ENCODE results near the gene PHF21A.

DNA sequence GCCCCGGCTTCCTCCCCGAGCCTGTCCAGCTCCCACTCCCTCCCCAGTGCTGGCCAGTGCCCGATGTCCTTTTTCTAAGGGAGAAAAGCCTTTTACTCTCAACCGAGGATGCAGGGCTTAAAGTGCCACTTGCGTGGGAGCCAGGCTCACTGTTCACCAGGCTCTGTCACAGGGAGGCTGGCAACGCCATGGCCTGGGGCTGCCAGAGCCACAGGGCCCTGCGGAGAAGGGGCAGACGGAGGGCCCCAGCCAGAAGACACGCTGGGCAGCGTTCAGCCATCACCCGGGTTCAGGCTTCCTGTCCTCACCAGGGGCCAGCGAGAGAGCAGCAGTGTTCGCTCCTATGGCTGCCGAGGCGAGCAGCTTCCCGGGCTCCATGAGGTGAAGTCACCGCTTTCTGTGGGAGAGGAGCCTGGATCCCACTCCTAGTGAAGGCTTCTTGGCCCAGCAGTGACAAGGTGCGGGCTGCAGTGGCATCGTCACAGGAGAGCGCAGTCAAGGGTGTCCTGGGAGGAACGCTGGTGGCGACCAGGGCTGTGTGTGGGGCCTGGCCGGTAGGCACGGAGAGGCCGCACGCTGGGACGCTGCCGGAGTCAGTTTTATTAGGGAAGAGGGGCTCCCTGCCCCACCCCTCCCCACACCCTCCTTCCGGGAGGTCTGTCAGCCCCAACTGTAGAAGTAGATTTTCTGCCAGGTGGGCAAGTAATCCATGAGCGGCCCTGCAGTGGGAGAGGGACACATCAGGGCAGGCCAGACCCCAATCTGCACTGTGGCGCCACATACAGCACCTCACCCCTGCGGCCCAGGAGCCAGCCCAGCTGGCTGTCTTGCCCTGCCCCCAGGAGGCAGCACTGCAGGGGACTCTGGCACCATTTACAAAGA is 211.4 kb downstream of the PHF21A start:
- TF ChIP-seq, protein P1, sequence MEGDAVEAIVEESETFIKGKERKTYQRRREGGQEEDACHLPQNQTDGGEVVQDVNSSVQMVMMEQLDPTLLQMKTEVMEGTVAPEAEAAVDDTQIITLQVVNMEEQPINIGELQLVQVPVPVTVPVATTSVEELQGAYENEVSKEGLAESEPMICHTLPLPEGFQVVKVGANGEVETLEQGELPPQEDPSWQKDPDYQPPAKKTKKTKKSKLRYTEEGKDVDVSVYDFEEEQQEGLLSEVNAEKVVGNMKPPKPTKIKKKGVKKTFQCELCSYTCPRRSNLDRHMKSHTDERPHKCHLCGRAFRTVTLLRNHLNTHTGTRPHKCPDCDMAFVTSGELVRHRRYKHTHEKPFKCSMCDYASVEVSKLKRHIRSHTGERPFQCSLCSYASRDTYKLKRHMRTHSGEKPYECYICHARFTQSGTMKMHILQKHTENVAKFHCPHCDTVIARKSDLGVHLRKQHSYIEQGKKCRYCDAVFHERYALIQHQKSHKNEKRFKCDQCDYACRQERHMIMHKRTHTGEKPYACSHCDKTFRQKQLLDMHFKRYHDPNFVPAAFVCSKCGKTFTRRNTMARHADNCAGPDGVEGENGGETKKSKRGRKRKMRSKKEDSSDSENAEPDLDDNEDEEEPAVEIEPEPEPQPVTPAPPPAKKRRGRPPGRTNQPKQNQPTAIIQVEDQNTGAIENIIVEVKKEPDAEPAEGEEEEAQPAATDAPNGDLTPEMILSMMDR (IDR thresholded peaks at IDR 0.05) = no peak
- TF ChIP-seq POLR2A (IDR thresholded peaks at IDR 0.05) = no peak
